ENCODE measurements around the gene CTLA4.

Gene CTLA4

GRCh38 chr2:203891474-203891873, 23.9 kb downstream of the CTLA4 start:
- peak in 2 of 3 donors; percentile 46 to 66 for DNase-seq (ENCODE audit: low read depth in 3 of 3)

- no peak for DNase-seq (ENCODE audit: low read depth in 3 of 3)
Measured at GRCh38 chr2:203892207-203892606, 24.6 kb downstream of the CTLA4 start.

- no peak for DNase-seq (ENCODE audit: low read depth in 3 of 3)
Measured at GRCh38 chr2:203893401-203893800, 25.8 kb downstream of the CTLA4 start.

GRCh38 chr2:203893840-203894239, 26.3 kb downstream of the CTLA4 start:
- no peak for DNase-seq (ENCODE audit: low read depth in 3 of 3)

GRCh38 chr2:203894262-203894661, 26.7 kb downstream of the CTLA4 start:
- no peak for DNase-seq (ENCODE audit: low read depth in 3 of 3)

- DNase-seq (ENCODE audit: low read depth in 3 of 3), result no peak
Measured at GRCh38 chr2:203897544-203897943, 30.0 kb downstream of the CTLA4 start.

- no peak for DNase-seq (ENCODE audit: low read depth in 3 of 3)
Measured at GRCh38 chr2:203898657-203899056, 31.1 kb downstream of the CTLA4 start.

- no peak for DNase-seq (ENCODE audit: low read depth in 3 of 3)
Measured at GRCh38 chr2:203900253-203900652, 32.7 kb downstream of the CTLA4 start.

- DNase-seq (ENCODE audit: low read depth in 3 of 3), result no peak
Measured at GRCh38 chr2:203904022-203904421, 36.5 kb downstream of the CTLA4 start.

GRCh38 chr2:203905656-203906055, 38.1 kb downstream of the CTLA4 start:
- DNase-seq (ENCODE audit: low read depth in 3 of 3), result no peak

GRCh38 chr2:203908066-203908796, 40.7 kb downstream of the CTLA4 start:
- no peak for DNase-seq (ENCODE audit: low read depth in 3 of 3)

GRCh38 chr2:203908797-203909185, 41.2 kb downstream of the CTLA4 start:
- DNase-seq (ENCODE audit: low read depth in 3 of 3), result no peak

- DNase-seq (ENCODE audit: low read depth in 3 of 3), result no peak
Measured at GRCh38 chr2:203909261-203909967, 41.8 kb downstream of the CTLA4 start.

- DNase-seq (ENCODE audit: low read depth in 3 of 3), result no peak
Measured at GRCh38 chr2:203909974-203910373, 42.4 kb downstream of the CTLA4 start.

- DNase-seq (ENCODE audit: low read depth in 3 of 3), result no peak
Measured at GRCh38 chr2:203913947-203914346, 46.4 kb downstream of the CTLA4 start.

GRCh38 chr2:203914546-203915182, 47.1 kb downstream of the CTLA4 start:
- no peak for DNase-seq (ENCODE audit: low read depth in 3 of 3)

- DNase-seq (ENCODE audit: low read depth in 3 of 3), result no peak
Measured at GRCh38 chr2:203915256-203915655, 47.7 kb downstream of the CTLA4 start.

- DNase-seq (ENCODE audit: low read depth in 3 of 3), result no peak
Measured at GRCh38 chr2:203916756-203917155, 49.2 kb downstream of the CTLA4 start.

GRCh38 chr2:203918264-203918663, 50.7 kb downstream of the CTLA4 start:
- no peak for DNase-seq (ENCODE audit: low read depth in 3 of 3)

GRCh38 chr2:203918839-203919238, 51.3 kb downstream of the CTLA4 start:
- no peak for DNase-seq (ENCODE audit: low read depth in 3 of 3)
